Measurements from ENCODE around the gene ADGRA1.

ADGRA1 gene

DNA sequence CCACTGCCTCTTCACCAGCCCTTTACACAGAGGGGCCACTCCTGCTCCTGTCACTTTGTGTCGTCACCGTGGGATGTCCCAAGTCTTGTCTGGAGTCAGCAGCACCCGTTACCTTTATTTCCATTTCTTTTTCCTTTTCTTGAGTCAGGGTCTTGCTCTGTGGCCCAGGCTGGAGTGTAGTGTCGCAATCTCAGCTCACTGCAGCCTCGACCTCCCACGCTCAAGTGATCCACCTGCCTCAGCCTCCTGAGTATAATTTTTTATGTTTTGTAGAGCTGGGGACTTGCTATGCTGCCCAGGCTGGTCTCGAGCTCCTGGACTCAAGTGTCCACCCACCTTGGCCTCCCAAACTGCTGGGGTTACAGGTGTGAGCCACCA lies 28.6 kb upstream of the ADGRA1 start:
- TF ChIP-seq, protein P1, sequence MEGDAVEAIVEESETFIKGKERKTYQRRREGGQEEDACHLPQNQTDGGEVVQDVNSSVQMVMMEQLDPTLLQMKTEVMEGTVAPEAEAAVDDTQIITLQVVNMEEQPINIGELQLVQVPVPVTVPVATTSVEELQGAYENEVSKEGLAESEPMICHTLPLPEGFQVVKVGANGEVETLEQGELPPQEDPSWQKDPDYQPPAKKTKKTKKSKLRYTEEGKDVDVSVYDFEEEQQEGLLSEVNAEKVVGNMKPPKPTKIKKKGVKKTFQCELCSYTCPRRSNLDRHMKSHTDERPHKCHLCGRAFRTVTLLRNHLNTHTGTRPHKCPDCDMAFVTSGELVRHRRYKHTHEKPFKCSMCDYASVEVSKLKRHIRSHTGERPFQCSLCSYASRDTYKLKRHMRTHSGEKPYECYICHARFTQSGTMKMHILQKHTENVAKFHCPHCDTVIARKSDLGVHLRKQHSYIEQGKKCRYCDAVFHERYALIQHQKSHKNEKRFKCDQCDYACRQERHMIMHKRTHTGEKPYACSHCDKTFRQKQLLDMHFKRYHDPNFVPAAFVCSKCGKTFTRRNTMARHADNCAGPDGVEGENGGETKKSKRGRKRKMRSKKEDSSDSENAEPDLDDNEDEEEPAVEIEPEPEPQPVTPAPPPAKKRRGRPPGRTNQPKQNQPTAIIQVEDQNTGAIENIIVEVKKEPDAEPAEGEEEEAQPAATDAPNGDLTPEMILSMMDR (IDR thresholded peaks at IDR 0.05; ENCODE audit: low read depth, low read length): no peak
- no peaks in the 10 kb centered on the region for H3K4me1 ChIP-seq
- DNase-seq: no peak

DNA sequence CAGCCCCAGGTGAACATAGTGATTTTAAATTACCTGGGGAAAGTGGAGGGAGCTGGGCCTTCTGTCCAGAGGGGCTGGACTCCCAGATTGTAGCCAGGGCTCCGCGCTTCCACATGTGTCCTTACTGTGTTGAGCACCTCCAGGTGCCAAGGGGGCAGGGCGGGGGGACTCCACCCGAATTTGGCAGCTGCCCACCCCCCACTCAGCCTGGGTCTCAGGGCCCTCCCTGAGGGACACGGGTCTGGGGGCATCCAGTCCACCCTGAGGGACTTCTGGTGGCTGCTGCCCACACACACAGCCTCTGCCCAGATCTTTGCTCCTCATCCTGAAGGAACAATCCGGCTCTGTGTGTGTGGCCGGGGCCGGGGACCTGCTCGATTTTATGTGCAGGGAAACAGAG lies 28.2 kb upstream of the ADGRA1 start:
- TF ChIP-seq, protein P1 (IDR thresholded peaks at IDR 0.05; ENCODE audit: low read depth, low read length): no peak
- H3K27me3 ChIP-seq: no peaks in the 10 kb centered on the region
- no peaks in the 10 kb centered on the region for H3K9me3 ChIP-seq
- H3K4me3 ChIP-seq (ENCODE audit: low read depth, low read length): no peak overlapping the region
- DNase-seq: no peak
- no peaks in the 10 kb centered on the region for H3K4me1 ChIP-seq
- H3K36me3 ChIP-seq: no peaks in the 10 kb centered on the region

More for the DNA sequence above, 28.6 kb upstream of the ADGRA1 start:
- no peaks in the 10 kb centered on the region for H3K27me3 ChIP-seq
- H3K36me3 ChIP-seq: no peaks in the 10 kb centered on the region
- H3K4me3 ChIP-seq (ENCODE audit: low read depth, low read length): no peak overlapping the region
- no peaks in the 10 kb centered on the region for H3K9me3 ChIP-seq

DNA sequence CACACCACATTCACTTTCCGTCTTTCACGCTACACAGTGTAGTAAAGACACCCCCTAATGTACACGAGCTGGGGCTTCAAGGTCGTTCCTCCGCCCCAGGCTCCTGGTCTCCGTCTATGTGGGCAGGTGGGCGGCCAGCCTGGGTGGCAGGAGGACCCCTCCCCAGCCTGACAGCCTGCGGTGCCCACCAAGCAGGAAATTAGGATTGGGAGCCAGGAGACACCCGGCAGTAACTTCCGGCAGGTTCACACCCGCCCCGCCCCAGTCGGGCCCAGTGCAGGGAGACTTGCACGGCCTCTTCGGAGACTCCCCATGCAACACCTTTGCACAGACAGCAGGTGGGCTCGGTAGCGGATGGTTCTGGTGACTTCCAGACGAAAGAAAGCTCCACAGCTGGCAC lies 27.7 kb upstream of the ADGRA1 start:
- no peak for DNase-seq
- TF ChIP-seq, protein P1 (IDR thresholded peaks at IDR 0.05; ENCODE audit: low read depth, low read length): no peak
- Histone ChIP-seq H3K27me3 (no peaks in the 10 kb centered on the region), H3K36me3 (no peaks in the 10 kb centered on the region), H3K9me3 (no peaks in the 10 kb centered on the region), H3K4me1 (no peaks in the 10 kb centered on the region), H3K4me3 (ENCODE audit: low read depth, low read length) (no peak overlapping the region)

DNA sequence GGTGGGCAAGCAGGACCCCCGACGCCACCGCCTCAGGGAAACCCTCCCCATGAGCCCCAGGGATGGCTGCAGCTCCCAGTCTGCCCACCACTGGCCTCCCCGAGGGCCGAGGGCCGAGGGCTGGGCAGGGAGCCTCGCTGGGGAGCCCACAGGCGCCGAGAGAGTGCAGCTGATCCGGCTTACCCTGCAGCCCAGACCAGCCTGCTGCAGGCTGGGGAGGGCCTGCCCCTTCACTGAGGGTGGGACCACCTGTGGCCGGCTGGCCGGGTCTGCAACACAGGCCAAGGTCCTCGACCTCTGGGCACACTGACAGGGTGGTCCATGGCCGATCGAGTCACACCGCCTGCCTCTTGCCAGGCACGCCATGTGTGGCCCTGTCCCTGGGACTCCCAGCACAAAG lies 27.3 kb upstream of the ADGRA1 start:
- Histone ChIP-seq H3K4me3 (ENCODE audit: low read depth, low read length) (no peak overlapping the region), H3K36me3 (no peaks in the 10 kb centered on the region), H3K9me3 (no peaks in the 10 kb centered on the region), H3K4me1 (no peaks in the 10 kb centered on the region), H3K27me3 (no peaks in the 10 kb centered on the region)
- no peak for DNase-seq
- TF ChIP-seq, protein P1 (IDR thresholded peaks at IDR 0.05; ENCODE audit: low read depth, low read length): no peak

DNA sequence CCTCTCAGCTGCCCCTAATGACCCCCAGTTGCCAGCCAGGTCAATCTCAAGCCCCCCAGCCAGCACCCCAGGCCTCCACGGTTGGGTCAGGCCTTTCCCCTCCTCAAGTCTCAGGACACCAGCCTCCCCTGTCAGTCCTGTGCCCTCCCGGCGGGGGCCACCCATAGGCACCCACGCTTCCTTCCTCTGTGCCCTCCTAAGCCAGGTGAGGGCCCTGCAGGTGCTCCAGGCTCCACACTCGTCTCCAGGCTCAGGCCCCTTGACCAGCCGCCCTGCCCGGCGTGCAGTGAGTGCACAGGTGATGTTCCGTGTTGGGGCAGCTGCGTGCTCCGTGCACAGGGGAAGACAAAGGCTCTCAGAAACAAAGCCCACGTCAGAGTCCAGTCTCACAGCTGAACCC lies 26.8 kb upstream of the ADGRA1 start:
- no peaks in the 10 kb centered on the region for H3K9me3 ChIP-seq
- no peaks in the 10 kb centered on the region for H3K27me3 ChIP-seq
- DNase-seq: no peak
- no peaks in the 10 kb centered on the region for H3K4me1 ChIP-seq
- H3K36me3 ChIP-seq: no peaks in the 10 kb centered on the region
- H3K4me3 ChIP-seq (ENCODE audit: low read depth, low read length): no peak overlapping the region
- TF ChIP-seq, protein P1 (IDR thresholded peaks at IDR 0.05; ENCODE audit: low read depth, low read length): no peak

DNA sequence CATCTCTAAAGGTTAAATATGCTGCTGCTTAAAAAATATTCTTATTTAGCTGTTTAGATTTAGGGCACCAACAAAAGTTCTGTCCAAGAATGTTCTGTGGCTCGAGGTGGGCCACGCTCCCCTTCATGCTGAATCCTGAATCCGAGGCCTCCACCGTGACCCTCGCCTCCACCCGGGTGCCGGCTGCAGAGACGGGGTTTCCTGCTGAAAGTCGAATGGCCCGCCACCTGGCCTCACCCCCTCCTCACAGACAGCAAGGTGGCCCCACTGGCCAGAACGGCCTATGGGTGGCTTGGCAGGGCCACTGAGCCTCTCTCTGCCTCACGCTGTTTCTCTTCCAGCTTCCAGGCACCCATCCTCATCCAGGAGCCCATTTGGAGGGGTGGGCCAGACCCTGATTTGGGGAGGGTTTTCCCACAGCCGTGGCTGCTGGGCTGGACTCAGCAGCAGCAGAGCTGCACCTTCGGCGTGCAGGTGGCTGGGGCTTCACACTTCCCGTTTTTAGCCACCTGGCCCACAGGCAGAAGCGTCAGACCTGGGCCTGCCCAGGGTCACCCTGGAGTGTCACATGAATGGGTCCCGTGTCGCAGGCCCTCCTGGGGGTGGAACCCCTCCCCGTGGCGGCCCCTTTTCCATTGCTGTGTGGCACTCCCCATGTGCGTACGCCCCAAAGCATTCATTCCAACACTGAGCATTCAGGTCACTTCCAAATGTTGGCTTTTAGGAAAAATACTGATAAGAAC lies 26.3 kb upstream of the ADGRA1 start:
- H3K9me3 ChIP-seq: no peaks in the 10 kb centered on the region
- H3K27me3 ChIP-seq: no peaks in the 10 kb centered on the region
- no peak overlapping the region for H3K4me3 ChIP-seq (ENCODE audit: low read depth, low read length)
- no peak for DNase-seq
- H3K4me1 ChIP-seq: no peaks in the 10 kb centered on the region
- H3K36me3 ChIP-seq: no peaks in the 10 kb centered on the region
- TF ChIP-seq, protein P1 (IDR thresholded peaks at IDR 0.05; ENCODE audit: low read depth, low read length): no peak

Measured in BE2C (cell line).